DND-41 (cell line): ENCODE measurements around the gene EVA1C.
"Not testable (repeated sequence)": the region's sequence is repeated elsewhere in the genome, so short reads cannot be mapped to it uniquely, and the experiment has no call there.

Experiments
- ATAC-seq: fragments of 200-7000 bp; cut with Tn5 transposase; 3 replicates; pipeline ENCODE4 v1.9.1; 2021; ENCODE audit warnings: low read depth; ENCODE audit not compliant: insufficient read depth
- DNase-seq: peaks from one replicate; pipeline ENCODE4 v3.0.0-alpha.2; 2020
- H2AFZ ChIP-seq: 2 replicates; pipeline ENCODE4 v1.6.0; 2012; ENCODE audit warnings: low read depth, low read length
- H3K27ac ChIP-seq: 2 replicates; pipeline ENCODE4 v1.5.1; 2012; ENCODE audit warnings: low read length, inconsistent platforms
- H3K27me3 ChIP-seq: fragments of 200-600 bp; sonication (generic); 2 replicates; pipeline ENCODE4 v1.6.0; 2012; ENCODE audit warnings: low read length, mild to moderate bottlenecking, inconsistent platforms; ENCODE audit not compliant: insufficient read depth, poor library complexity
- H3K36me3 ChIP-seq: 2 replicates; pipeline ENCODE4 v1.5.1; 2012; ENCODE audit warnings: low read length, inconsistent platforms; ENCODE audit not compliant: insufficient read depth
- H3K4me1 ChIP-seq: 2 replicates; pipeline ENCODE4 v1.5.1; 2012; ENCODE audit warnings: mild to moderate bottlenecking, low read length; ENCODE audit not compliant: insufficient read depth
- H3K4me2 ChIP-seq: 2 replicates; pipeline ENCODE4 v1.6.0; 2012; ENCODE audit warnings: mild to moderate bottlenecking, moderate library complexity, low read length, inconsistent platforms; ENCODE audit not compliant: insufficient read depth
- H3K4me3 ChIP-seq, 2 experiments: fragments of 200-600 bp in 1 of 2; shearing (Covaris generic) in 1 of 2; 2 replicates each; pipeline ENCODE4 v1.5.1; 2012 to 2016; ENCODE audit warnings: inconsistent platforms in 2 of 2, low read length in 2 of 2, mild to moderate bottlenecking in 2 of 2, low read depth in 1 of 2, moderate library complexity in 1 of 2
- H3K79me2 ChIP-seq: 2 replicates; pipeline ENCODE4 v1.6.0; 2012; ENCODE audit warnings: low read length, inconsistent platforms; ENCODE audit not compliant: insufficient read depth
- H3K9ac ChIP-seq: 2 replicates; pipeline ENCODE4 v1.6.0; 2012; ENCODE audit warnings: low read depth, mild to moderate bottlenecking, inconsistent platforms, low read length, moderate library complexity
- H3K9me3 ChIP-seq: 2 replicates; pipeline ENCODE4 v1.5.1; 2012; ENCODE audit warnings: low read length, moderate library complexity, mild to moderate bottlenecking, inconsistent platforms; ENCODE audit not compliant: insufficient read depth, severe bottlenecking
- H4K20me1 ChIP-seq: 2 replicates; pipeline ENCODE4 v1.6.0; 2012; ENCODE audit warnings: low read length; ENCODE audit not compliant: insufficient read depth
- CTCF ChIP-seq: IDR thresholded peaks from 2 replicates; pipeline ENCODE4 v1.5.1; 2012; ENCODE audit warnings: borderline replicate concordance, low read length, moderate library complexity, mild to moderate bottlenecking; ENCODE audit not compliant: poor library complexity, severe bottlenecking; ENCODE audit errors: extremely low read depth
- EZH2 ChIP-seq: IDR thresholded peaks from 3 replicates; pipeline ENCODE4 v1.6.1; 2012; ENCODE audit warnings: borderline replicate concordance, low read depth, mild to moderate bottlenecking, moderate library complexity, low read length, inconsistent platforms; ENCODE audit not compliant: severe bottlenecking

The EVA1C gene

GRCh38 chr21:32457360-32457840 is 44.9 kb downstream of the EVA1C start:
- Histone ChIP-seq H3K27me3 (peaks cover 12% of the 10 kb centered on the region), H3K36me3 (no peaks in the 10 kb centered on the region), H3K79me2 (no peaks in the 10 kb centered on the region), H3K9me3 (no peaks in the 10 kb centered on the region), H4K20me1 (no peaks in the 10 kb centered on the region), H3K27ac (no peak overlapping the region), H3K4me1 (no peaks in the 10 kb centered on the region), H2AFZ (no peak overlapping the region), H3K4me3 (no peak overlapping the region), H3K9ac (no peak overlapping the region), H3K4me2 (no peak overlapping the region)
- DNase-seq (no peak), ATAC-seq (no peak)
- no peak for TF ChIP-seq CTCF
- no peak for TF ChIP-seq EZH2

DNA sequence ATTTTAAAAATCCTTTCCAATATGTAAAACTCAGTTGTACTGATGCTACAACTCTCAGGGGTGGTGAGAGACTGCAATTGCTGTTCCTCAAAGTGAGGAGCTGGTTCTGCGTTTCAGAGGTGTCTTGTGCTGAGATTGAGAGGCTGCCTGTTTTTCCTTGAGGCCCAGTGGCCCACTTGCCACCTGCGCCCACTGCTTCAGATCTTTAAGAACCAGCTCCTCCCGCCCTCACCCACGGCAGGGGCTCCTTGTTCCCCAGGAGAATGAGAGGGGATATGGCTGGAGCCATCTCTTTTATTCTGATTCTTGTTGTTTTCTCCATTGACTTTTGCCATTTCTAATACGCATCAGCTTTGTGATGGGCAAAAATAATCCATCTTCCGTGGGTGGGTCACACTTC is 45.5 kb downstream of the EVA1C start:
- Histone ChIP-seq H3K27me3 (peaks cover 12% of the 10 kb centered on the region), H3K9ac (no peak overlapping the region), H3K4me2 (no peak overlapping the region), H3K4me3 (no peak overlapping the region), H3K36me3 (no peaks in the 10 kb centered on the region), H2AFZ (no peak overlapping the region), H3K27ac (no peak overlapping the region), H3K4me1 (no peaks in the 10 kb centered on the region), H4K20me1 (no peaks in the 10 kb centered on the region), H3K79me2 (no peaks in the 10 kb centered on the region), H3K9me3 (no peaks in the 10 kb centered on the region)
- ATAC-seq: no peak
- no peak for DNase-seq
- TF ChIP-seq CTCF: no peak
- no peak for TF ChIP-seq EZH2

- H4K20me1 ChIP-seq: no peaks in the 10 kb centered on the region
- H3K4me1 ChIP-seq: no peaks in the 10 kb centered on the region
- ATAC-seq (no peak), DNase-seq (no peak)
- no peak overlapping the region for H3K4me2 ChIP-seq
- peaks cover 12% of the 10 kb centered on the region for H3K27me3 ChIP-seq
- TF ChIP-seq EZH2: no peak
- H3K9me3 ChIP-seq: peaks cover 2% of the 10 kb centered on the region
- no peaks in the 10 kb centered on the region for H3K36me3 ChIP-seq
- H3K27ac ChIP-seq: no peak overlapping the region
- no peak overlapping the region for H3K9ac ChIP-seq
- H3K4me3 ChIP-seq: no peak overlapping the region
- no peaks in the 10 kb centered on the region for H3K79me2 ChIP-seq
- H2AFZ ChIP-seq: no peak overlapping the region
These were observed 47.5 kb downstream of the EVA1C start for GRCh38 chr21:32459972-32460371.

GRCh38 chr21:32461503-32461902 is 49.0 kb downstream of the EVA1C start:
- H4K20me1 ChIP-seq: no peaks in the 10 kb centered on the region
- H3K4me3 ChIP-seq: no peak overlapping the region
- H3K9me3 ChIP-seq: peaks cover 2% of the 10 kb centered on the region
- no peak overlapping the region for H3K9ac ChIP-seq
- H2AFZ ChIP-seq: no peak overlapping the region
- H3K27me3 ChIP-seq: peaks cover 12% of the 10 kb centered on the region
- TF ChIP-seq CTCF (no peak), EZH2 (no peak)
- H3K79me2 ChIP-seq: no peaks in the 10 kb centered on the region
- no peaks in the 10 kb centered on the region for H3K4me1 ChIP-seq
- no peak overlapping the region for H3K27ac ChIP-seq
- H3K4me2 ChIP-seq: no peak overlapping the region
- DNase-seq (no peak), ATAC-seq (no peak)
- H3K36me3 ChIP-seq: no peaks in the 10 kb centered on the region

GRCh38 chr21:32462564-32462963 is 50.1 kb downstream of the EVA1C start:
- not testable (repeated sequence) for H3K9me3 ChIP-seq, H3K27me3 ChIP-seq, H4K20me1 ChIP-seq, H3K27ac ChIP-seq, DNase-seq, H3K4me3 ChIP-seq, ATAC-seq, H3K4me1 ChIP-seq, H3K79me2 ChIP-seq, H2AFZ ChIP-seq, H3K4me2 ChIP-seq, H3K36me3 ChIP-seq, H3K9ac ChIP-seq
